22Rv1 (cell line): ENCODE results near the gene SLC30A4.

Experiments
- H3K27ac ChIP-seq: fragments of 450-650 bp; 2 replicates; pipeline ENCODE4 v1.5.1; 2017
- ZFX ChIP-seq: fragments of 450-650 bp; IDR thresholded peaks from 2 replicates; pipeline ENCODE4 v1.6.1; 2017; ENCODE audit warnings: antibody characterized with exemption, borderline replicate concordance
- TF ChIP-seq, protein P1 (sequence below): fragments of 450-650 bp; IDR thresholded peaks from 2 replicates; pipeline ENCODE4 v1.5.1; 2017; ENCODE audit warnings: mild to moderate bottlenecking

Gene SLC30A4

GRCh38 chr15:45441036-45441435 lies 81.5 kb downstream of the SLC30A4 start:
- H3K27ac ChIP-seq, result no peak overlapping the region
- TF ChIP-seq, protein P1, sequence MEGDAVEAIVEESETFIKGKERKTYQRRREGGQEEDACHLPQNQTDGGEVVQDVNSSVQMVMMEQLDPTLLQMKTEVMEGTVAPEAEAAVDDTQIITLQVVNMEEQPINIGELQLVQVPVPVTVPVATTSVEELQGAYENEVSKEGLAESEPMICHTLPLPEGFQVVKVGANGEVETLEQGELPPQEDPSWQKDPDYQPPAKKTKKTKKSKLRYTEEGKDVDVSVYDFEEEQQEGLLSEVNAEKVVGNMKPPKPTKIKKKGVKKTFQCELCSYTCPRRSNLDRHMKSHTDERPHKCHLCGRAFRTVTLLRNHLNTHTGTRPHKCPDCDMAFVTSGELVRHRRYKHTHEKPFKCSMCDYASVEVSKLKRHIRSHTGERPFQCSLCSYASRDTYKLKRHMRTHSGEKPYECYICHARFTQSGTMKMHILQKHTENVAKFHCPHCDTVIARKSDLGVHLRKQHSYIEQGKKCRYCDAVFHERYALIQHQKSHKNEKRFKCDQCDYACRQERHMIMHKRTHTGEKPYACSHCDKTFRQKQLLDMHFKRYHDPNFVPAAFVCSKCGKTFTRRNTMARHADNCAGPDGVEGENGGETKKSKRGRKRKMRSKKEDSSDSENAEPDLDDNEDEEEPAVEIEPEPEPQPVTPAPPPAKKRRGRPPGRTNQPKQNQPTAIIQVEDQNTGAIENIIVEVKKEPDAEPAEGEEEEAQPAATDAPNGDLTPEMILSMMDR, result no peak
- TF ChIP-seq ZFX, result no peak

DNA sequence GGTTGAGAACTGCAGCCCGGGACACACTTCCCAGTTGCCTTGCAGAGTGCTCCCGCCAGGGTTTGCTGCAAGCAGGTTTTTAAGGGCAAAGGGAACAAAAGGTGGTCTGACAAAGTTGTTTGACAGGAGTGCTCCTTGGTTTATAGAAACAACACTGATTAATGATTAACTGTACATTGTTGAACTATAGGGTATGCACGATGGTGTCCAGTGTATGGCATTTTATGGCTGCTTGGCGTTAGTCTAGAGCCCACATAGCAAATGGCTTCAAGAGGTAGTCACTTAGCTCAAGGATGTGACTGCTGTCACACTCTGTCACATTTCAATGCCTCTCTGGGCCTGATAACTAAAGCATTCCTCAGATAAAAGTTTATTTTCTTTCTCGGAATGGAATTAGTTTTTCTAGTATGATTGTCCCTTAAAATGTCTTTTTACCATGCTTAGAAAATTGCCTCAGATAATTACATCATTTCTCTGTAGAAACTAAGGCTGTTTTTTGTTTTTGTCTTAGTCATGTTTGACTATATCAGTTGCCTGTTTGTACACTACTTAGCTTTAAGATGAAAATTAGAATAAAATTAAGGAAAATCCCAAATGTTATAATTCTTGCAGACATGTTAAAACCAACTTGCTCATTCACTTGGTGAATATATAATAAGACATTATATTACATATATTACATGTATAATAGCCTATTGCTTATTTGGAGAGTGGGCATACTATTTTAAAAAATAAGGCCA lies 82.9 kb downstream of the SLC30A4 start:
- no peak overlapping the region; the same call in 1 of the 2 replicates for H3K27ac ChIP-seq
- TF ChIP-seq, protein P1, result peak; percentile 21; the same call in 1 of the 2 replicates
- no peak for TF ChIP-seq ZFX

- H3K27ac ChIP-seq, result 0 out of 2 replicates have a peak overlapping the region, but pooled peaks have one; percentile 2
- TF ChIP-seq, protein P1, result no peak
- TF ChIP-seq ZFX, result no peak
These were observed 87.2 kb downstream of the SLC30A4 start for GRCh38 chr15:45435124-45435903.

GRCh38 chr15:45434078-45434567 lies 88.4 kb downstream of the SLC30A4 start:
- no peak overlapping the region for H3K27ac ChIP-seq
- TF ChIP-seq, protein P1, result no peak
- no peak for TF ChIP-seq ZFX

DNA sequence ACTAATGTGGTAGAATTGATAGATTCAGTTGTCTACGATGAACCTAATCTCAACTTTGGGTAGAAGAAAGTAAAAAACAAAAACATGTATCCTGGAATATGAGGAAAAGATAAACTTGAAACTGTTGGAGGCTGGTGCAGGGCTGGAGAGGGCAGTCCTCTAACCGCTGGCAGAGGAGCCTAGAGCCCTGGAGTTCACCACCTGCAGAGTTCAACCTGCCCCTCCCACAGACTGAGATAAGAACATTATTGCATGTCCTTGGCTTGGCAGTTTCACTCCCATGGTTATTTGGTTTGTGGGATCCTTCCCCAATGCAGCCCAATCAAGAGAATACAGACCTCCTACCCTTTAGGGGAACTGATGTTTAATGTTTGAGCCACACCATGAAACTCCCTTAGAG lies 91.0 kb downstream of the SLC30A4 start:
- TF ChIP-seq ZFX, result no peak
- TF ChIP-seq, protein P1, result no peak

DNA sequence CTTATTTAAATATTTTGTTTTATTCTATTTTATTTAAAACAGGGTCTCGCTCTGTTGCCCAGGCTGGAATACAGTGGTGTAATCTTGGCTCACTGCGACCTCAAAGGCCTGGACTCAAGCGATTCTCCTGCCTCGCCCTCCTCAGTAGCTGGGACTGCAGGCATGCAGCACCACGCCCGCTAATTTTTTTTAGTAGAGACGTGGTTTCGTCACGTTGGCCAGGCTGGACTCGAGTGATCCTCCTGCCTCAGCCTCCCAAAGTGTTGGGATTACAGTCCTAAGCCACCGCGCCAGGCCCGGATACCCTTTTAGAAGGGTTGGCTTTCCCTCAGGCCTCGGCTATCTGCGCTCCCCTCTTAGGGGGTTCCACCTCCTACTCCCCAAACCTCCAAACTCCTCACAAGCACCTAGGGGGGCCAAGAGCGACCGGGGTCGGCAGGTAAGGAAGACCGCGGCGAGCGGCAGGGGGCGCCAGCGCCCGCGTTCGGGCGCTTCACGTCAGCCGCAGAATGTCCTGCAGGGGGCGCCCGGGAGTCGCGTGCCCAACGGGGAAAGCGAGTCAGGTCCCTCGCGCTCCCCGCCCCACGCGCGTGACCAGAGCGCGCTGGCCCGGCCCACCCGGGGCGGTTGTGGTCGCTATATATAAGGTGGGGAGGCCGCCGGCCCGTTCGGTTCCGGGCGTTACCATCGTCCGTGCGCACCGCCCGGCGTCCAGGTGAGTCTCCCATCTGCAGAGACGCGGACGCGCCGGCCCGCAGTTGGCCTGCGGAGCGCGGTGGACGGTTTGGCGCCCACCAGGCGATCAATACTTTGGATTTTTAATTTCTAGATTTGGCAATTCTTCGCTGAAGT lies 92.4 kb downstream of the SLC30A4 start:
- TF ChIP-seq, protein P1, result peak; percentile 100
- no peak for TF ChIP-seq ZFX
- H3K27ac ChIP-seq, result no peak overlapping the region

More for the DNA sequence above, 91.0 kb downstream of the SLC30A4 start:
- H3K27ac ChIP-seq, result no peak overlapping the region
